Vagina (tissue), 2 donors: ENCODE measurements around the gene POU3F2. TPM values are rescaled to one million over a fixed set of nuclear protein-coding genes. Genes with fewer than 3 reads are reported as not detected.

ENCODE experiments used
- DNase-seq, 2 donors: peaks; one replicate each; pipeline ENCODE4 v3.0.0-alpha.2; 2017; ENCODE audit errors: extremely low spot score in 2 of 2
- H3K27ac ChIP-seq: fragments of 200-600 bp; sonication (generic); one replicate; pipeline ENCODE4 v1.5.1; 2019
- H3K27me3 ChIP-seq: fragments of 200-600 bp; sonication (generic); one replicate; pipeline ENCODE4 v1.5.1; 2019
- H3K36me3 ChIP-seq, 2 donors: fragments of 200-600 bp; sonication (generic); one replicate each; pipeline ENCODE4 v1.5.1; 2017 to 2019
- H3K4me1 ChIP-seq: fragments of 200-600 bp; sonication (generic); one replicate; pipeline ENCODE4 v1.5.1; 2019
- H3K4me3 ChIP-seq, 2 donors: fragments of 200-600 bp; sonication (generic); 1 replicate in 1 of 2; 2 replicates in 1 of 2; pipeline ENCODE4 v1.5.1; 2016 to 2019
- H3K9me3 ChIP-seq: fragments of 200-600 bp; sonication (generic); one replicate; pipeline ENCODE4 v1.5.1; 2019
- POLR2A ChIP-seq, 2 donors: fragments of 450-650 bp; IDR thresholded peaks; one replicate each; pipeline ENCODE4 v1.6.1; 2017; ENCODE audit warnings: antibody characterized with exemption in 2 of 2, mild to moderate bottlenecking in 2 of 2, moderate library complexity in 2 of 2
- POLR2AphosphoS5 ChIP-seq, 2 donors: sonication (generic); formaldehyde crosslinking; IDR thresholded peaks; one replicate each; pipeline ENCODE4 v1.9.0; 2017; ENCODE audit warnings: antibody characterized with exemption in 2 of 2, mild to moderate bottlenecking in 2 of 2, low read depth in 1 of 2; ENCODE audit not compliant: insufficient read depth in 1 of 2
- intact Hi-C: fragments of 100-400 bp; cut with DNase I; formaldehyde crosslinking; loops from one replicate; pipeline ENCODE4 v1.15.1; 2023
- total RNA-seq: library from RNA; depleted of rRNA; stranded (reverse); fragments of >200 nt; gene quantifications from one replicate; pipeline ENCODE4 v1.2.3, GENCODE V29; 2016
- TF ChIP-seq, protein P1 (sequence below), 3 experiments: fragments of 450-650 bp in 2 of 3; fragments of 200-600 bp in 1 of 3; sonication (generic) in 1 of 3; IDR thresholded peaks; one replicate each; pipeline ENCODE4 v1.5.1; 2017 to 2019; ENCODE audit warnings: antibody characterized with exemption in 3 of 3, mild to moderate bottlenecking in 2 of 3, moderate library complexity in 2 of 3

POU3F2 gene
- total RNA-seq, 1 donor from 2014 or later = not detected

- Histone ChIP-seq H3K4me3 (no peak overlapping the region), H3K9me3 (no peaks in the 10 kb centered on the region), H3K36me3 (no peaks in the 10 kb centered on the region), H3K27ac (no peak overlapping the region), H3K27me3 (peaks cover 16% of the 10 kb centered on the region), H3K4me1 (peaks cover 20% of the 10 kb centered on the region)
- intact Hi-C loops = no loop called here
- TF ChIP-seq POLR2AphosphoS5 (IDR thresholded peaks at IDR 0.05; ENCODE audit: insufficient read depth in 1 of 2, low read depth in 1 of 2) (no peak), POLR2A (IDR thresholded peaks at IDR 0.05) (no peak)
- TF ChIP-seq, protein P1, sequence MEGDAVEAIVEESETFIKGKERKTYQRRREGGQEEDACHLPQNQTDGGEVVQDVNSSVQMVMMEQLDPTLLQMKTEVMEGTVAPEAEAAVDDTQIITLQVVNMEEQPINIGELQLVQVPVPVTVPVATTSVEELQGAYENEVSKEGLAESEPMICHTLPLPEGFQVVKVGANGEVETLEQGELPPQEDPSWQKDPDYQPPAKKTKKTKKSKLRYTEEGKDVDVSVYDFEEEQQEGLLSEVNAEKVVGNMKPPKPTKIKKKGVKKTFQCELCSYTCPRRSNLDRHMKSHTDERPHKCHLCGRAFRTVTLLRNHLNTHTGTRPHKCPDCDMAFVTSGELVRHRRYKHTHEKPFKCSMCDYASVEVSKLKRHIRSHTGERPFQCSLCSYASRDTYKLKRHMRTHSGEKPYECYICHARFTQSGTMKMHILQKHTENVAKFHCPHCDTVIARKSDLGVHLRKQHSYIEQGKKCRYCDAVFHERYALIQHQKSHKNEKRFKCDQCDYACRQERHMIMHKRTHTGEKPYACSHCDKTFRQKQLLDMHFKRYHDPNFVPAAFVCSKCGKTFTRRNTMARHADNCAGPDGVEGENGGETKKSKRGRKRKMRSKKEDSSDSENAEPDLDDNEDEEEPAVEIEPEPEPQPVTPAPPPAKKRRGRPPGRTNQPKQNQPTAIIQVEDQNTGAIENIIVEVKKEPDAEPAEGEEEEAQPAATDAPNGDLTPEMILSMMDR (IDR thresholded peaks at IDR 0.05) = no peak
- DNase-seq = no peak
Observed at GRCh38 chr6:98825600-98826230, 8.7 kb upstream of the POU3F2 start.

GRCh38 chr6:98827295-98828159, 6.8 kb upstream of the POU3F2 start:
- no peaks in the 10 kb centered on the region for H3K9me3 ChIP-seq
- DNase-seq = no peak
- no peak for TF ChIP-seq POLR2A (IDR thresholded peaks at IDR 0.05)
- no peaks in the 10 kb centered on the region for H3K36me3 ChIP-seq
- no peak overlapping the region for H3K4me3 ChIP-seq
- no peak overlapping the region for H3K27ac ChIP-seq
- peaks cover 36% of the 10 kb centered on the region for H3K4me1 ChIP-seq
- peaks cover 16% of the 10 kb centered on the region for H3K27me3 ChIP-seq
- intact Hi-C loops = no loop called here

GRCh38 chr6:98828211-98828788, 6.1 kb upstream of the POU3F2 start:
- no peak for DNase-seq
- Histone ChIP-seq H3K9me3 (no peaks in the 10 kb centered on the region), H3K27ac (no peak overlapping the region), H3K4me3 (no peak overlapping the region), H3K27me3 (peaks cover 16% of the 10 kb centered on the region), H3K36me3 (no peaks in the 10 kb centered on the region), H3K4me1 (peaks cover 43% of the 10 kb centered on the region)
- intact Hi-C loops = no loop called here
- TF ChIP-seq, protein P1 (IDR thresholded peaks at IDR 0.05) = no peak
- TF ChIP-seq POLR2A (IDR thresholded peaks at IDR 0.05) (no peak), POLR2AphosphoS5 (IDR thresholded peaks at IDR 0.05; ENCODE audit: insufficient read depth in 1 of 2, low read depth in 1 of 2) (no peak)

DNA sequence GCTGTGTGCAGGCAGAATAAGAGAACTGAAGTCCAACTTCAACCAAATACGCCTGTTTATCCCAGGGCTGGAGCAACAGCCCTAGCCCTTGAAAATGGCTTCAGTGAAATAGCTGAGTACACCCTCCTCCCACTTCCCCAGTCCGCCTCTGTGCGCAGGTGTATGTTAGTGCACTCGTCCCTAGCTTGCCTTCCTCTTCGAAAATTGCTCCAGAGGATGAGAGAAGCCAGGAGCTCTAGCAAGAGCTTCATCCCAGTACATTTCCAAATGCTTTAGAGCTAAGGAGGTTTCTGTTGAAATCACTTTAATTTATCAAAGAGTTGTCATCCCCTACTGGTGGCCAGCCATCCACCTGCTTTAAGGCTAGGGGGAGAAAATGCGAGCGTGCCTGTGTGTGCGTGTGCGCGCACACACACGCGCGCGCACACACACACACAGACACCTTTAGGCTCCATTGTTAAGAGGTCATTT, 5.4 kb upstream of the POU3F2 start:
- Histone ChIP-seq H3K27me3 (peaks cover 16% of the 10 kb centered on the region), H3K27ac (no peak overlapping the region), H3K9me3 (no peaks in the 10 kb centered on the region), H3K36me3 (no peaks in the 10 kb centered on the region), H3K4me3 (no peak overlapping the region), H3K4me1 (peaks cover 49% of the 10 kb centered on the region)
- DNase-seq = no peak
- intact Hi-C loops = no loop called here
- TF ChIP-seq POLR2AphosphoS5 (IDR thresholded peaks at IDR 0.05; ENCODE audit: insufficient read depth in 1 of 2, low read depth in 1 of 2) = no peak
- TF ChIP-seq, protein P1 (IDR thresholded peaks at IDR 0.05) = no peak
- TF ChIP-seq POLR2A (IDR thresholded peaks at IDR 0.05) = no peak

DNA sequence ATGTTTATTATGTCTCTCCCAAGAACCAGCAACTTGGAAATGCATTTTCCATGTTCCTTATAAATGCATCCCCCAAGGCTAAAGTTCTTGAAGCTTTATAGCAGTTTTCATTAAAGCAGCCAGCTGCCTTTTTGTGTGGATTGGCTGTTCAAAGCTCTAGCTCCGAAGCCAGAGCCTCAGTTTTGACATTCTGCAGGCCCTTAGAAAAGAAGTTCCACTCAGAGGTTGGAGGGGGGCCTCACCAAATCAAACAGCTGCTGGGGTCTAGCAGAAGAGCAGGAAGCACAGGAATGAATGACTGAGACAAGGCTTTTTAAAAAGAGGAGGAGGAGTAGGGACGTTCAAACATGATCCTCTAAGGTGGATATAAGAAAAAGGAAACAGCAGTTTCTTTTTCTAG, 4.2 kb upstream of the POU3F2 start:
- H3K27me3 ChIP-seq = peaks cover 16% of the 10 kb centered on the region
- no peaks in the 10 kb centered on the region for H3K9me3 ChIP-seq
- H3K4me1 ChIP-seq = peaks cover 49% of the 10 kb centered on the region

More for the DNA sequence above, 4.2 kb upstream of the POU3F2 start:
- intact Hi-C loops = no loop called here
- TF ChIP-seq POLR2A (IDR thresholded peaks at IDR 0.05) (no peak), POLR2AphosphoS5 (IDR thresholded peaks at IDR 0.05; ENCODE audit: insufficient read depth in 1 of 2, low read depth in 1 of 2) (no peak)
- TF ChIP-seq, protein P1 (IDR thresholded peaks at IDR 0.05) = no peak
- DNase-seq = no peak
- H3K36me3 ChIP-seq = no peaks in the 10 kb centered on the region
- H3K27ac ChIP-seq = no peak overlapping the region
- no peak overlapping the region for H3K4me3 ChIP-seq
